ENCODE measurements around the gene HOXD8.

The HOXD8 gene

DNA sequence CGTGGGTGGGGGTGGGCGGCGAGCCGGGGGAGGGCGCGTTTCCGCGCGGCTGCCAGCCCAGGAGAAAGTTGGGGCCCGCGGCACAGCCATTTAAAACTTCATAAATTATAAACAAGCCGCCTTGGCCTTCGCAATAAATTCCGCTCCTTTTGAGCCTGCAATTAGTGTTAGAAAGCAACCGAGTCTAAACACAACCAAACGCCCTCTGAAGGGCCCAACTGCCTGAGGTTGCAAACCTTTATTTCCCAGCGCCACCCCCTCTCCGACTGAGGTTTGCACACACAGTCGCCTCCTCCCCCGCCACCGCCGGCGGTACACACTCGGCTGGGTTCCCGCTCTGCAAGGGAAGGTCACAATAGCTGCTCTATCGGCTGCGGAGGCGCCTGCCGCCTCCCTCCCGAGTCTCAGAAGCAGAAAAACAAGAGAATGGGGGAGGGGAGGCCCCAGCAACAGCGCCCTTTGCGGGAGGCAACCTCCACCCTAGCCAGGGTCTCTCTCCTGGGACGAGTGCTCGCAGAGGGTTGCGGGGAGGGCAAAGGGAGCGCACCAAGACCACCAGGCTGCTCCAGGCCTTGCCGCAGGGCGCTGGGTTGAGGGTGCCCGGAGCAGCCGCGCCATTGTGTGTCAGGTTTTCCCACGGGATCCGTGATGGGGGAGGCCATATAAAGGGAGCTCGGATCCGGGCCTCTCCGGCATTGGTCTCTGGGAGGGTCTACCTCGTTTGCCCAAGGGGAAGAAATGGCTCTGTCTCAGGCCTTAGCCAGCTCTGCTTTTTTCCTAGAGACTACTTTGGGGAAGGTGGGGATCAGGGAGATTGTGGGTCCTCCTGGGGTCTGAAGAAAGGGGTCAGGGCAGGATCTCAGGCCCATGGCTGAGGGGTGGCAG is 45.6 kb downstream of the HOXD8 start:
- DNase-seq: no peak

DNA sequence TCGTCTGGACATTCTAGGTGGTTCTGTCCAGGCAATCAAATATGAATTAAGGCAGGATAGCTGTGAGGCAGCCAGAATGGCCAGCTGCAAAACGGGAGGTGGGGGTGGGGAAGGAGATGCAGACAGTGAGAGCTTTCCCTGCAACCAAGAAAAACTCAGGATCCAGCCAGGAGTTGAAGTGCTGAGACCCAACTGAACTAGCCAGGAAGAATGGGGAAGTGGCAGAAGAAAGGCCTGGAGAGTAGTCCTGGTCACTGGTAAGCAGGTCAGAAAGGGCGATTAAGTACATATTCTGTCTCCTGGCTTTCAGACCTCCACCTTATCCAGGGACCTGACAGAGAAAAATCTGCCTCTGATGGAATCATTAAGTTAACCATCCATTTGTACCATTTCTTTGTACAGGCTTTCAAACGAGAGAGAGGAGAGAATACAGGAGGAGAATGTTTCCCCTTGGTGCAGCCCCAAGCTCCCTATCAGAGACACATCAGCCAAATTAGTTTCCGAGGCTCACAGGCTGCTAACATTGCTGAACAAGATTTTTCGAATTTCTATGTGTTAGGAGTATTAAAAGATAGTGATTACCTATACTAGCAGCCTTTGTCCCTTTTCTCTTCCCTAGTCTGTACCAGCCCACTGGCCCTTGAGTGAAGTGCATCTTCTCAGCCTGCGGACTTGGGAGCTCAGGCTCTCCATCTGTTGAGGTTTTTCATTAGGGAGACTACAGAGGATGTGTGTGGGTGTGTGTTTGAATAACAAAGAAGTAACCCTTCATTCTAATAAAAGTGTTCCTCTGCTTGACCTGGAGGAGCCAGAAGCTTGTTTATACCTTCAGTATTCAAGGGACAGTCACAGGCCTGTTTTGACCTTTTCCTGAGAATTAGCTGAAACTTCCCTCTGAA is 46.5 kb downstream of the HOXD8 start:
- DNase-seq: no peak

DNA sequence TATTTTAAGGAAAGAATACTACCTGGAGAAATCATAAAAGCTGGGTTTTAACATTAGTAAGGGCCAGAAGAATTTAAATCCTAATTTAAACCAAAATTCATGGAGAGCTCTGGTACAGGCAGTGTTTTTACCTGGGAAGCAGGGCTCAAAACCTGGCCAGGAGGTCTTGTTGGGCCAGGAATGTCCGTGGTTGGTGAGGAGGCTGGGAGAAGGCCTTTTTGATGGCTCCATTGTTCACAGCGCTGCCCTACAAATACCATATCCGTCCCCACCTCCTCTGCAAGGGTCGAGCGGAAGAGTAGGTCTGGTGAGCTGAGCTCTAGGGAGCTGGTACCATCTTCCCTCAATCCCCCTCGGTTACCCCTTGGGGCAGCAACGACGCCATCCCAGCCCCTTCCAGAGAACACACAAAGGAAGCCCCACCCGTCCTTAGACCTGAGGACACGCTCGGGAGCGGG is 48.1 kb downstream of the HOXD8 start:
- no peak for DNase-seq

DNA sequence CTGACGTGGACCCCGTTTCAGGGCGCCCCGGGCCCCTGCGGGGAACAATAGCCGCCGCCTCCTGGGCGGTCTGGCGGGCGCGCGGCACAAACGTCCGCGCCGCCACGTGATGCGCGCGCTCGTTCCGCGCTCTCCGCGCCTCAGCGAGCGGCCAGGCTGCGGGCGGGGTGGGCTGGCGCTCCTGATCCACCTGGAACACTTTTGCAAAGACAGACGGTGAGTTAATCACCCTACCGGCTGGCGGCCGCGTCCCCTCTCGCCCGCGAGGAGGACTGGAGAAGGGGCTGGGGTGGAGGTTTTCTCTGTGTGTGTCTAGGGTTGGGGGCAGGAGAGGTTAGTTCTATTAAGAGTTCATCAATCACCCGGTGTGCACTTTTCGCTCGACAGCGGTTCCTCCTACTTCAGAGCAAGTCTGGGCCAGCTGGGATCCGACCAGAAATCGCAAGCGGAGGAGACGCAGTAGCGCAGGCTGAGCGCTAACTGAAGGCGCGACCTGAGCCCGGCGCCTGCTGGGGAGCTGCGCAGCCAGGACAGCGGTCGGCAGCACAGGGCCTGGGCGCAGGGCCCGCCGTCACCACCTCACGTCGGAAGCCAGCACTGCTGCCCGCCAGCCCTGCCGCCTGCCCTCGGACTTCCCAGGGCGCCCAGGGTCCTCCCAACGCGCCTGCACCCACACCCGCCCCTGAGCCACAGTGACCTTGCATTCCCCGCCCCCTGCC is 48.7 kb downstream of the HOXD8 start:
- no peak for DNase-seq

DNA sequence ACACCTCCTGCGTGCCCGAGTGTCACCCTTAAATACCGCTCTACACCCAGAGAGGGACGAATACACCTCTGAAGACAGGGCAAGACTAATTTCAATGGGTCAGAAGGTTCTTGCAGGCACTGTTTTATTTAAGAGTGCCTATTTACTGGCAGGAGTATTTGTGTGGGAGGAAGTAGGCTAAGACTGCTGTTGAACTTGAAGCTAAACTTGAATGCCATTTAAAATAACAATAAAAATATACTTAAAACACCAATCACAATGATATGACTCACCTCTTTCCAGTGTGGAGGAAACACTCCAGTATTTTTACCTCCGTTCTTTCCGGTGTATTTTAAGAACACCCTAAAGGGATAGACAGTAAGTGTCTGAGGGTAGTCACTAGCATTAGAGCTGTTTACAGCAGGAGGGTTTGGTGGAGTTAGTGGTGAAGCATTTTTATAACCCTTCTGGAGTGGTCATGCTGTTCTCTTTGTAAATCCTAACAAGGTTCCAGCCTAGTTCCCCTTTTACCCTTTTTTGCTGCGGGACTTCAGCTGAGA is 49.3 kb downstream of the HOXD8 start:
- DNase-seq: no peak

DNA sequence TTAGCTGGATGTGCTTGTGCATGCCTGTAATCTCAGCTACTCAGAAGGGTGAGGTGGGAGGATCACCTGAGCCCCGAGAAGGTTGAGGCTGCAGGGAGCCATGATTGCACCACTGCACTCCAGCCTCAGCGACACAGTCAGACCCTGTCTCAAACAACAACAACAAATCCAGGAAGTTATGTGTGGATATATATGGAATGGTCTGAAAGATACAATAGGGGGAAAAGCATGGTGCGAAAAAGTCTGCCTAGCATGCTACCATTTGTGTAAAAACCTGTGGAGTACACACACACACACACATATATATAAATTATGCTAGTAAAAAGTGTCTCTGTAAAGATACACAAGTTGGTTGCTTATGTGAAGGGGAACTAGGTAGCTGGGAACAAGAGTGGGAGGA is 52.0 kb downstream of the HOXD8 start:
- DNase-seq: no peak

Measured in CD4-positive, alpha-beta T cell treated with Interleukin-10 for 1 hour (primary cell).